Stomach (tissue), 9 donors: ENCODE measurements around the gene DST. TPM values are rescaled to one million over a fixed set of nuclear protein-coding genes. Genes with fewer than 3 reads are reported as not detected.

Source experiments
- DNase-seq, 2 donors: peaks; one replicate each; pipeline versions ENCODE4 v3.0.0 to v3.0.0-alpha.2; 2013 to 2019
- H3K27ac ChIP-seq, 5 donors: fragments of 200-600 bp in 4 of 5; sonication (generic) in 4 of 5; one replicate each; pipeline ENCODE4 v1.5.1; 2013 to 2019; ENCODE audit warnings: mild to moderate bottlenecking in 1 of 5, moderate library complexity in 1 of 5
- H3K27me3 ChIP-seq, 3 donors: fragments of 200-600 bp; sonication (generic); one replicate each; pipeline ENCODE4 v1.5.1; 2017 to 2019; ENCODE audit warnings: mixed run types in 1 of 3
- H3K36me3 ChIP-seq, 4 donors: fragments of 200-600 bp; sonication (generic); 1 replicate in 3 of 4; 2 replicates in 1 of 4; pipeline ENCODE4 v1.5.1; 2016 to 2019
- H3K4me1 ChIP-seq, 4 donors: fragments of 200-600 bp; sonication (generic); one replicate each; pipeline ENCODE4 v1.5.1; 2016 to 2019
- H3K4me3 ChIP-seq, 4 donors: fragments of 200-600 bp; sonication (generic) in 3 of 4; one replicate each; pipeline ENCODE4 v1.5.1; 2016 to 2019; ENCODE audit warnings: mild to moderate bottlenecking in 1 of 4
- H3K9me3 ChIP-seq, 4 donors: fragments of 200-600 bp; sonication (generic); one replicate each; pipeline ENCODE4 v1.5.1; 2016 to 2019
- EP300 ChIP-seq: sonication (generic); formaldehyde crosslinking; IDR thresholded peaks from one replicate; pipeline ENCODE4 v1.6.1; 2017; ENCODE audit warnings: antibody characterized with exemption
- POLR2A ChIP-seq, 4 donors: fragments of 450-650 bp; IDR thresholded peaks; one replicate each; pipeline ENCODE4 v1.6.1; 2016; ENCODE audit warnings: antibody characterized with exemption in 4 of 4, control low read depth in 2 of 4, mild to moderate bottlenecking in 1 of 4, moderate library complexity in 1 of 4
- POLR2AphosphoS5 ChIP-seq, 3 donors: sonication (generic); formaldehyde crosslinking; IDR thresholded peaks; one replicate each; pipeline ENCODE4 v1.6.1; 2016; ENCODE audit warnings: antibody characterized with exemption in 3 of 3
- WGBS, 5 donors: extraction: QIAGEN DNeasy Blood & Tissue Kit in 3 of 5; methylation state at CpG; one replicate each; pipeline versions ENCODE4 v1.1.5 to v1.1.7; 2013 to 2018; 5-methylcytosine and 5-hydroxymethylcytosine counted together
- intact Hi-C: fragments of 100-400 bp; cut with DNase I; formaldehyde crosslinking; loops from one replicate; pipeline ENCODE4 v1.15.1; 2023; ENCODE audit warnings: low total_unique reads
- polyA plus RNA-seq, 3 donors: library from polyadenylated mRNA; stranded (reverse); fragments of 200-250 nt; gene quantifications; one replicate each; pipeline ENCODE4 v1.2.3, GENCODE V29; 2013
- total RNA-seq, 5 donors: library from RNA; depleted of rRNA; stranded (reverse); fragments of >200 nt; gene quantifications; one replicate each; pipeline versions ENCODE4 v1.1.0 to v1.2.3, GENCODE V29; 2014 to 2016
- TF ChIP-seq, protein P1 (sequence below), 7 experiments: fragments of 450-650 bp in 4 of 7; fragments of 200-600 bp in 3 of 7; sonication (generic) in 3 of 7; IDR thresholded peaks; one replicate each; pipeline ENCODE4 v1.5.1; 2016 to 2019; ENCODE audit warnings: antibody characterized with exemption in 7 of 7, control low read depth in 2 of 7, mild to moderate bottlenecking in 1 of 7
- donor health status: healthy with polysubstance abuse.
- donor health status: Bipolar disorder and iron deficiency.
- donor health status: healthy.

Gene DST
- total and polyA plus RNA-seq, 8 donors: 16.3 to 623 (median 200) TPM

DNA sequence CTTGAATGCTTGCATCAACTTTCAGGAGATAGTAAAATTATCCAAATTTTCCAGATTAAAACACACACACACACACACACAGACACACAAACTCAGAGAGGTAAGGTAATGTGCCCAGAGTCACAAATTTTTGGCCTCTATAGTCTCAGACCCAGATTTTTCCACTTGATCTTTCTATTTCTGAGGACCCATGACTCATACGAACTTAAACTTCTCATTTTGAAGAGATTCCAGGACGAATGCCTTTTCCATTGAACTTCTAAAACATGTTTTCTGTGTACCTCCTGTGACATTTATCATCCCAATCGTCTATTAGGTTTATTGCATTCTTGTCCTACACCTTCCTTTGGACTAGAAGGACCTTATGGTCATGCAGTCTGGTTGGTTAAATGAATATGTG lies 222.4 kb downstream of the DST start:
- no peaks in the 10 kb centered on the region for H3K27me3 ChIP-seq
- H3K9me3 ChIP-seq: no peaks in the 10 kb centered on the region
- TF ChIP-seq POLR2A (IDR thresholded peaks at IDR 0.05) (no peak), POLR2AphosphoS5 (IDR thresholded peaks at IDR 0.05) (no peak), EP300 (no peak)
- TF ChIP-seq, protein P1, sequence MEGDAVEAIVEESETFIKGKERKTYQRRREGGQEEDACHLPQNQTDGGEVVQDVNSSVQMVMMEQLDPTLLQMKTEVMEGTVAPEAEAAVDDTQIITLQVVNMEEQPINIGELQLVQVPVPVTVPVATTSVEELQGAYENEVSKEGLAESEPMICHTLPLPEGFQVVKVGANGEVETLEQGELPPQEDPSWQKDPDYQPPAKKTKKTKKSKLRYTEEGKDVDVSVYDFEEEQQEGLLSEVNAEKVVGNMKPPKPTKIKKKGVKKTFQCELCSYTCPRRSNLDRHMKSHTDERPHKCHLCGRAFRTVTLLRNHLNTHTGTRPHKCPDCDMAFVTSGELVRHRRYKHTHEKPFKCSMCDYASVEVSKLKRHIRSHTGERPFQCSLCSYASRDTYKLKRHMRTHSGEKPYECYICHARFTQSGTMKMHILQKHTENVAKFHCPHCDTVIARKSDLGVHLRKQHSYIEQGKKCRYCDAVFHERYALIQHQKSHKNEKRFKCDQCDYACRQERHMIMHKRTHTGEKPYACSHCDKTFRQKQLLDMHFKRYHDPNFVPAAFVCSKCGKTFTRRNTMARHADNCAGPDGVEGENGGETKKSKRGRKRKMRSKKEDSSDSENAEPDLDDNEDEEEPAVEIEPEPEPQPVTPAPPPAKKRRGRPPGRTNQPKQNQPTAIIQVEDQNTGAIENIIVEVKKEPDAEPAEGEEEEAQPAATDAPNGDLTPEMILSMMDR (IDR thresholded peaks at IDR 0.05): no peak
- intact Hi-C loops: no loop called here
- H3K27ac ChIP-seq: no peak overlapping the region
- 51 to 76% (median 69%) methylated on average over 3 of the region's 3 CpGs for WGBS, 5 donors
- no peak for DNase-seq
- H3K4me3 ChIP-seq: no peak overlapping the region
- H3K4me1 ChIP-seq: peaks cover 0 to 7% (median 0%) of the 10 kb centered on the region in 4 donors
- no peaks in the 10 kb centered on the region for H3K36me3 ChIP-seq

DNA sequence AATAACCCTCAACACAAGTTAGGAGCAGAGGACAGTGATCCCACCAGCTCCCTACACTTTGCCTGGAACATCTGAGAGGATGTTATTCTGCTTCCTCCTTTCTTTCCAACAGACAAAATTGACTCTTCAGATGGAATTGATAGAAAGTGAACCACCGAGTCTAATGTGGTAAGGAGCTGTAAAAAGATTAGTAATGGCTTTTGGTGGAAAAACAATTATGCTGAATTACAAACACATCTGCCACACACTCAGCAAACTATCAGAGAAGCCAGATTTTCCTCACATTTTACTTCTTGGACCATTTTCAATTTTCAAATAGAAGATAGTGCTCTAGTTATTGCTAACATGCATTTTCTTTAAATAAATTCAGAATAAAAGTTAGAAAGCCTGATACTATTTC lies 223.5 kb downstream of the DST start:
- no peak for TF ChIP-seq POLR2A (IDR thresholded peaks at IDR 0.05)
- TF ChIP-seq, protein P1 (IDR thresholded peaks at IDR 0.05): no peak
- TF ChIP-seq EP300: no peak
- TF ChIP-seq POLR2AphosphoS5 (IDR thresholded peaks at IDR 0.05): no peak
- WGBS, 5 donors: 29 to 44% (median 39%) methylated on average over 1 of the region's 1 CpG
- peak in 1 of 2 donors; percentile 14 for DNase-seq
- Histone ChIP-seq H3K36me3 (no peaks in the 10 kb centered on the region), H3K27me3 (no peaks in the 10 kb centered on the region), H3K4me1 (peaks cover 0 to 6% (median 0%) of the 10 kb centered on the region in 4 donors), H3K4me3 (no peak overlapping the region), H3K27ac (no peak overlapping the region), H3K9me3 (no peaks in the 10 kb centered on the region)
- intact Hi-C loops: no loop called here

DNA sequence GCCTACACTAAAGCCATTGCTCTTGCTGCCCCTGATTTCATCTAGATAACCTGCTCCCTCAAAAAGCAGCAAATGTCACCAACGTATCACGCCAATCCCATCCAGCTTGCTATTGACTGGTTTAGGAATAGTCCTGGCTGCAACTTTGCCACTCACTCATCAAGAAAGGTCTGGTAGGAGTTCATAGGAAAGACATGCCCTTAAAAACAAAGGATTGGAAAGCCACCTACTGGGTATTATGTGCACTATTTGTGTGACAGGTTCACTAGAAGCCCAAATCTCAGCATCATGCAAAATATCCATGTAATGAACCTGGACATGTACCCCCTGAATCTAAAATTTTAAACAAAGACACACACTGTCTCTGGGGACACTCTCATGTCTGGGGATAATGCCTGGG lies 224.9 kb downstream of the DST start:
- WGBS, 5 donors: 85 to 100% (median 93%) methylated on average over 2 of the region's 2 CpGs
- Histone ChIP-seq H3K27ac (no peak overlapping the region), H3K36me3 (no peaks in the 10 kb centered on the region), H3K4me1 (no peaks in the 10 kb centered on the region), H3K27me3 (no peaks in the 10 kb centered on the region), H3K9me3 (no peaks in the 10 kb centered on the region), H3K4me3 (no peak overlapping the region)
- no peak for TF ChIP-seq EP300
- TF ChIP-seq, protein P1 (IDR thresholded peaks at IDR 0.05): no peak
- TF ChIP-seq POLR2AphosphoS5 (IDR thresholded peaks at IDR 0.05): no peak
- TF ChIP-seq POLR2A (IDR thresholded peaks at IDR 0.05): no peak
- no peak for DNase-seq
- intact Hi-C loops: no loop called here

DNA sequence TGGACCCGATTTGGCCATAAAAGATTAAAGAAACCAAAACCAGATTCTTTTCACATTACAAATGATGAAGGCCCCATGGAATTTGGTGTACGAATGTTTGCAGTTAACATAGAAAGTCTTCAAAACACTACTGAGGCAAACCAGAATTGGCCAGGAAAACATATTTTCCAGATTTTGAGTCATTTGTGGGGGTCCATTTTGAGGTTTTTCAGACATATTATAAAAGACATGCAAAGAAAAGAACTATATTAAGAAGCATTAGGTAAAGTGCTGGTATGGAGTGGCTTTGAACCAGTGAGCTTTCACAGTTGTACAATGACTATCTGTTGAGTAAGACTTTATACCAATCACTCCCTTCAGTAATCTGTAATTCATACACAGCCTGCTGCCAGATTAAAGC lies 226.4 kb downstream of the DST start:
- no peak overlapping the region for H3K4me3 ChIP-seq
- no peaks in the 10 kb centered on the region for H3K9me3 ChIP-seq
- no peaks in the 10 kb centered on the region for H3K4me1 ChIP-seq
- no peaks in the 10 kb centered on the region for H3K36me3 ChIP-seq
- 59 to 81% (median 77%) methylated on average over 2 of the region's 2 CpGs for WGBS, 5 donors
- H3K27me3 ChIP-seq: no peaks in the 10 kb centered on the region
- intact Hi-C loops: no loop called here
- peak in 1 of 2 donors; percentile 29 for DNase-seq
- H3K27ac ChIP-seq: no peak overlapping the region
- TF ChIP-seq EP300 (no peak), POLR2AphosphoS5 (IDR thresholded peaks at IDR 0.05) (no peak), POLR2A (IDR thresholded peaks at IDR 0.05) (no peak)
- TF ChIP-seq, protein P1 (IDR thresholded peaks at IDR 0.05): no peak
